Endothelial cell of umbilical vein (primary cell): ENCODE measurements around the gene TMPRSS5. TPM values are rescaled to one million over a fixed set of nuclear protein-coding genes. Genes with fewer than 3 reads are reported as not detected.

ENCODE experiments used
- BruUV-seq: library from RNA; stranded (reverse); fragments of 400-500 nt; replicated peaks from 2 replicates; lab custom pipeline; 2021; lab: Mats Ljungman, UMichigan
- CTCF ChIA-PET: fragments of 300-600, 350-600 bp; sonication (Branson Sonifier 250); formaldehyde crosslinking; loops from one replicate; lab custom pipeline; 2021; ENCODE audit warnings: antibody characterized with exemption, inconsistent platforms; lab: Charles Lee
- POLR2A ChIA-PET: fragments of 300-600, 350-600 bp; sonication (Branson Sonifier 250); formaldehyde crosslinking; loops from one replicate; lab custom pipeline; 2021; ENCODE audit warnings: antibody characterized with exemption, inconsistent platforms; lab: Charles Lee
- DNase-seq: peaks from one replicate; pipeline ENCODE4 v3.0.0-alpha.2; 2011; ENCODE audit warnings: low read depth, low spot score
- FAIRE-seq: peaks from 2 replicates; lab custom pipeline; 2011; peaks lifted over from hg19 to GRCh38; lab: Jason Lieb, UNC
- H2AFZ ChIP-seq: 2 replicates; pipeline ENCODE4 v1.6.0; 2012; ENCODE audit warnings: low read depth, low read length, control low read depth, inconsistent platforms
- H3K27ac ChIP-seq: 2 replicates; pipeline ENCODE4 v1.5.1; 2011; ENCODE audit warnings: low read depth, mild to moderate bottlenecking, control low read depth, low read length, moderate library complexity; ENCODE audit not compliant: insufficient read depth
- H3K27me3 ChIP-seq, 2 experiments: 2 replicates each; pipeline versions ENCODE4 v1.6.0 to v1.6.1; 2011; ENCODE audit warnings: low read length in 2 of 2, mixed read lengths in 1 of 2; ENCODE audit not compliant: control insufficient read depth in 2 of 2, insufficient read depth in 2 of 2
- H3K36me3 ChIP-seq, 2 experiments: 2 replicates in 1 of 2; 3 replicates in 1 of 2; pipeline ENCODE4 v1.5.1; 2011; ENCODE audit warnings: low read length in 2 of 2, mild to moderate bottlenecking in 1 of 2, moderate library complexity in 1 of 2; ENCODE audit not compliant: control insufficient read depth in 2 of 2, insufficient read depth in 2 of 2; ENCODE audit errors: extremely low read depth in 1 of 2
- H3K4me1 ChIP-seq: 3 replicates; pipeline ENCODE4 v1.5.1; 2011; ENCODE audit warnings: mild to moderate bottlenecking, low read length; ENCODE audit not compliant: control insufficient read depth, insufficient read depth; ENCODE audit errors: extremely low read depth
- H3K4me2 ChIP-seq: 2 replicates; pipeline ENCODE4 v1.6.1; 2011; ENCODE audit warnings: low read length, control low read depth, mixed read lengths; ENCODE audit not compliant: insufficient read depth
- H3K4me3 ChIP-seq, 3 experiments: fragments of 200-600 bp in 1 of 3; sonication (generic), shearing (Covaris generic) in 1 of 3; replicated peaks in 1 of 3; 2 replicates each; pipeline ENCODE4 v1.5.1; 2011 to 2016; ENCODE audit warnings: control low read depth in 3 of 3, low read length in 3 of 3, mild to moderate bottlenecking in 2 of 3, inconsistent platforms in 1 of 3, low read depth in 1 of 3, moderate library complexity in 1 of 3; ENCODE audit not compliant: insufficient read depth in 1 of 3
- H3K79me2 ChIP-seq: 2 replicates; pipeline ENCODE4 v1.6.0; 2012; ENCODE audit warnings: low read length, inconsistent platforms; ENCODE audit not compliant: control insufficient read depth, insufficient read depth
- H3K9ac ChIP-seq: replicated peaks from 2 replicates; pipeline ENCODE3; 2011; ENCODE audit warnings: low read length, control low read depth; ENCODE audit not compliant: insufficient read depth; ENCODE audit errors: extremely low read depth
- H3K9me1 ChIP-seq: replicated peaks from 3 replicates; pipeline ENCODE4 v1.6.0; 2011; ENCODE audit warnings: mild to moderate bottlenecking, low read length; ENCODE audit not compliant: control insufficient read depth, insufficient read depth; ENCODE audit errors: extremely low read depth
- H3K9me3 ChIP-seq: replicated peaks from 2 replicates; pipeline ENCODE4 v1.5.1; 2012; ENCODE audit warnings: low read length, inconsistent platforms; ENCODE audit not compliant: control insufficient read depth, insufficient read depth
- H4K20me1 ChIP-seq: replicated peaks from 2 replicates; pipeline ENCODE3; 2011; ENCODE audit warnings: mild to moderate bottlenecking, low read length; ENCODE audit not compliant: control insufficient read depth, insufficient read depth; ENCODE audit errors: extremely low read depth
- EZH2 ChIP-seq: IDR thresholded peaks from 2 replicates; pipeline ENCODE4 v1.6.1; 2012; ENCODE audit warnings: borderline replicate concordance, low read depth, mild to moderate bottlenecking, moderate library complexity, low read length, inconsistent platforms; ENCODE audit not compliant: severe bottlenecking
- FOS ChIP-seq: IDR thresholded peaks from 2 replicates; pipeline ENCODE4 v1.6.1; 2011; ENCODE audit warnings: mild to moderate bottlenecking, low read length, moderate library complexity, borderline replicate concordance; ENCODE audit not compliant: insufficient read depth
- GATA2 ChIP-seq: IDR thresholded peaks from 2 replicates; pipeline ENCODE4 v1.7.0; 2011; ENCODE audit warnings: low read depth, mild to moderate bottlenecking, moderate library complexity, mixed read lengths, low read length; ENCODE audit not compliant: insufficient read length, insufficient read depth
- JUN ChIP-seq: IDR thresholded peaks from 2 replicates; pipeline ENCODE4 v1.6.1; 2011; ENCODE audit warnings: borderline replicate concordance, low read depth; ENCODE audit not compliant: insufficient read length, insufficient read depth
- MYC ChIP-seq: IDR thresholded peaks from one replicate; pipeline ENCODE4 v1.6.1; 2011; ENCODE audit warnings: mild to moderate bottlenecking, low read depth, low read length
- POLR2A ChIP-seq: IDR thresholded peaks from 2 replicates; pipeline ENCODE4 v1.6.1; 2012; ENCODE audit warnings: low read depth, mild to moderate bottlenecking, control low read depth, low read length
- POLR2AphosphoS5 ChIP-seq: IDR thresholded peaks from 2 replicates; pipeline ENCODE4 v1.6.1; 2012; ENCODE audit warnings: low read depth, mild to moderate bottlenecking, control low read depth, low read length, moderate library complexity; ENCODE audit not compliant: insufficient read depth
- dilution Hi-C: fragments of 300-500 bp; cut with MboI; formaldehyde crosslinking; loops from one replicate; pipeline ENCODE4 v1.15.0; 2019; ENCODE audit warnings: low sequenced_read_pairs; ENCODE audit not compliant: extremely low pct_ligation_motif_present
- intact Hi-C: fragments of 100-400 bp; cut with micrococcal nuclease; formaldehyde crosslinking; loops from one replicate; pipeline ENCODE4 v1.10.0; 2022
- polyA plus RNA-seq, 4 experiments: library from polyadenylated mRNA; depleted of rRNA in 3 of 4; stranded (reverse) in 3 of 4; unstranded in 1 of 4; fragments of >200 nt; gene quantifications; 2 replicates each; pipeline versions ENCODE4 v1.2.1 to v1.2.3, GENCODE V29; 2011 to 2012; ENCODE audit warnings: missing spikeins in 1 of 4
- total RNA-seq: library from RNA; stranded (reverse); gene quantifications from 2 replicates; pipeline ENCODE4 v1.2.3, GENCODE V29; 2021
- TF ChIP-seq, protein P1 (sequence below), 2 donors: IDR thresholded peaks; 1 replicate in 1 of 2; 2 replicates in 1 of 2; pipeline ENCODE4 v1.5.1; 2011; ENCODE audit warnings: low read length in 2 of 2, mild to moderate bottlenecking in 2 of 2, moderate library complexity in 2 of 2, control low read depth in 1 of 2, inconsistent platforms in 1 of 2, low read depth in 1 of 2; ENCODE audit not compliant: insufficient read depth in 1 of 2; ENCODE audit errors: extremely low read depth in 1 of 2
- TF ChIP-seq, protein P2 (sequence below): IDR thresholded peaks from 2 replicates; pipeline ENCODE4 v1.6.1; 2011; ENCODE audit not compliant: insufficient read depth, insufficient read length

TMPRSS5 gene
- total and polyA plus RNA-seq, 2 donors (not counting 3 experiments of a cell fraction or from before 2014, with no cell fraction given) = 0.40 to 0.64 TPM

DNA sequence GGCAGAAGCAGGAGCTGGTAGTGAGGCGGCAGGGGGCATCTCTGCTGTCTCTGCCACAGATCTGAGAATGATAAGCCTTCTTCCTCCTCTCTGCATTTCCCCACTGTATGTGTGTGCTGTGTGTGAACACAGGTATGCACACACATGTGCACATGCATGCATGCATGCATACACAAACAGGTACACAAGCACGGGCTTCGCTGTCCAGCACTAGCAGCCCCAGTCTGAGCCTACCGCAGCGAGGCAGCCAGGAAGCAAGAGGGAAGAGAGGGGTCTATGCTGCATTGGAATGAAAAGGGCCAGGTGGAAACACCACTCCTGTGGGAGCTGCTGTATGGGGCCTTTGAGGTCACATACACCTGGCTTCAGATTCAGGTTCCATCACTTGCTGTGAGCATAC is 62.4 kb downstream of the TMPRSS5 start:
- Histone ChIP-seq H3K27me3 (no peaks in the 10 kb centered on the region), H3K9ac (no peak overlapping the region), H4K20me1 (no peaks in the 10 kb centered on the region), H3K4me3 (no peak overlapping the region), H3K27ac (no peak overlapping the region), H3K36me3 (no peaks in the 10 kb centered on the region), H3K79me2 (no peaks in the 10 kb centered on the region), H3K4me2 (no peak overlapping the region), H2AFZ (no peak overlapping the region), H3K4me1 (no peaks in the 10 kb centered on the region), H3K9me1 (no peaks in the 10 kb centered on the region), H3K9me3 (no peaks in the 10 kb centered on the region)
- dilution Hi-C loops (no loop called here), intact Hi-C loops (no loop called here)
- BruUV-seq = no TSS peak
- ChIA-PET CTCF (no interaction called here), POLR2A (no interaction called here)
- FAIRE-seq (no peak), DNase-seq (no peak)
- TF ChIP-seq EZH2 (no peak), MYC (no peak)
- TF ChIP-seq, protein P1, sequence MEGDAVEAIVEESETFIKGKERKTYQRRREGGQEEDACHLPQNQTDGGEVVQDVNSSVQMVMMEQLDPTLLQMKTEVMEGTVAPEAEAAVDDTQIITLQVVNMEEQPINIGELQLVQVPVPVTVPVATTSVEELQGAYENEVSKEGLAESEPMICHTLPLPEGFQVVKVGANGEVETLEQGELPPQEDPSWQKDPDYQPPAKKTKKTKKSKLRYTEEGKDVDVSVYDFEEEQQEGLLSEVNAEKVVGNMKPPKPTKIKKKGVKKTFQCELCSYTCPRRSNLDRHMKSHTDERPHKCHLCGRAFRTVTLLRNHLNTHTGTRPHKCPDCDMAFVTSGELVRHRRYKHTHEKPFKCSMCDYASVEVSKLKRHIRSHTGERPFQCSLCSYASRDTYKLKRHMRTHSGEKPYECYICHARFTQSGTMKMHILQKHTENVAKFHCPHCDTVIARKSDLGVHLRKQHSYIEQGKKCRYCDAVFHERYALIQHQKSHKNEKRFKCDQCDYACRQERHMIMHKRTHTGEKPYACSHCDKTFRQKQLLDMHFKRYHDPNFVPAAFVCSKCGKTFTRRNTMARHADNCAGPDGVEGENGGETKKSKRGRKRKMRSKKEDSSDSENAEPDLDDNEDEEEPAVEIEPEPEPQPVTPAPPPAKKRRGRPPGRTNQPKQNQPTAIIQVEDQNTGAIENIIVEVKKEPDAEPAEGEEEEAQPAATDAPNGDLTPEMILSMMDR (IDR thresholded peaks at IDR 0.05; ENCODE audit: extremely low read depth in 1 of 2, insufficient read depth in 1 of 2, low read depth in 1 of 2, low read length in 2 of 2) = no peak

DNA sequence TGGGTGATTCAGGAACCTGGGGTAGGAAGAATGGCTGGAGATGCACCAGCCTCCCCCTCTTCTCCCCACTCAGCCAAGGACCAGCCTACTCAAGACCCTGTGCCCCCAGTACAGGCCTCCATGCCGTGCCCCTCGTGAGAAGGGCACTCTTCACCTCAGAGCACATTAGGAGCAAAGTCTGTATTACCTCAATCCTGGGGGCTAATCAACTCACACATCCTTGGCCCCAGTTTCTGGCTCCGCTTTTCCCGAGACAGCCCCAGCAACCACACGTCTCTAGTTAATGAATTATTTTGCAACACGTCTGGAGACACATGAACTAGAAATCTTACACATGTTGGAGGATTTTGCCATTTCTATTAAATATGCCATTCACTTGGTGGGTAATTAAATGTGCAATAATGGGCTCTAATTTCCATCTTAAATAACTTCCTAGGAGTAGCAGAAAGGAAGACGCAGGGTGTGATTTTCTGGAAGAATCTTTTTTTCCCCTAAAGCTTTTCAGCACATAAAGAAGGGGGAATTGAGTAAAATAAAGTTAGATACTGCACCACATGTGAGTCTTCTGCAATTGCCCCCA is 63.0 kb downstream of the TMPRSS5 start:
- Histone ChIP-seq H3K27ac (no peak overlapping the region), H3K9ac (no peak overlapping the region), H3K79me2 (no peaks in the 10 kb centered on the region), H4K20me1 (no peaks in the 10 kb centered on the region), H2AFZ (no peak overlapping the region), H3K36me3 (no peaks in the 10 kb centered on the region), H3K4me1 (no peaks in the 10 kb centered on the region), H3K9me3 (no peaks in the 10 kb centered on the region), H3K27me3 (no peaks in the 10 kb centered on the region), H3K4me2 (no peak overlapping the region), H3K9me1 (no peaks in the 10 kb centered on the region), H3K4me3 (no peak overlapping the region)
- no peak for DNase-seq
- TF ChIP-seq POLR2A (no peak), GATA2 (no peak), POLR2AphosphoS5 (no peak), MYC (no peak), JUN (no peak), FOS (no peak), EZH2 (no peak)
- TF ChIP-seq, protein P2, sequence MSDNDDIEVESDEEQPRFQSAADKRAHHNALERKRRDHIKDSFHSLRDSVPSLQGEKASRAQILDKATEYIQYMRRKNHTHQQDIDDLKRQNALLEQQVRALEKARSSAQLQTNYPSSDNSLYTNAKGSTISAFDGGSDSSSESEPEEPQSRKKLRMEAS = no peak
- TF ChIP-seq, protein P1 (IDR thresholded peaks at IDR 0.05; ENCODE audit: extremely low read depth in 1 of 2, insufficient read depth in 1 of 2, low read depth in 1 of 2, low read length in 2 of 2) = no peak
- CTCF ChIA-PET = no interaction called here
- dilution Hi-C loops (no loop called here), intact Hi-C loops (no loop called here)
- BruUV-seq = no TSS peak
- POLR2A ChIA-PET = no interaction called here
- FAIRE-seq = no peak
